SK-N-SH (cell line): ENCODE measurements around the gene EFCAB7. TPM values are rescaled to one million over a fixed set of nuclear protein-coding genes. Genes with fewer than 3 reads are reported as not detected.

Source experiments
- CTCF ChIA-PET: fragments of 300-600, 350-600 bp; formaldehyde crosslinking; extraction: SDS; loops from one replicate; lab custom pipeline; 2021; lab: Yijun Ruan, JAX
- POLR2A ChIA-PET: fragments of 350-600 bp; sonication (Branson Sonifier 250); formaldehyde crosslinking; extraction: SDS; loops from one replicate; lab custom pipeline; 2020; ENCODE audit warnings: antibody characterized with exemption, inconsistent platforms; lab: Yijun Ruan, JAX
- DNase-seq: peaks from one replicate; pipeline ENCODE4 v3.0.0; 2012
- H2AFZ ChIP-seq: fragments of 200-600 bp; sonication (generic); 2 replicates; pipeline ENCODE4 v1.8.1; 2016; ENCODE audit warnings: antibody characterized with exemption, mild to moderate bottlenecking, low read depth
- H3F3A ChIP-seq: fragments of 200-600 bp; sonication (generic); replicated peaks from 2 replicates; pipeline ENCODE3; 2016; ENCODE audit warnings: antibody characterized with exemption, mild to moderate bottlenecking; ENCODE audit not compliant: insufficient read depth
- H3K27ac ChIP-seq, 2 experiments: fragments of 200-500 bp in 1 of 2; fragments of 200-600 bp in 1 of 2; sonication (Bioruptor generic) in 1 of 2; sonication (generic), shearing (Covaris generic) in 1 of 2; 2 replicates each; pipeline versions ENCODE4 v1.5.1 to v1.6.1; 2014 to 2016; ENCODE audit warnings: low read depth in 2 of 2, inconsistent platforms in 1 of 2, low read length in 1 of 2, mild to moderate bottlenecking in 1 of 2, mixed read lengths in 1 of 2
- H3K27me3 ChIP-seq: fragments of 200-600 bp; sonication (generic), shearing (Covaris generic); 2 replicates; pipeline ENCODE4 v1.6.1; 2016; ENCODE audit warnings: mixed run types; ENCODE audit not compliant: insufficient read depth
- H3K36me3 ChIP-seq, 2 experiments: fragments of 200-500 bp in 1 of 2; fragments of 200-600 bp in 1 of 2; sonication (Bioruptor generic) in 1 of 2; sonication (generic) in 1 of 2; replicated peaks in 1 of 2; 2 replicates each; pipeline versions ENCODE3 to v1.5.1; 2014 to 2016; ENCODE audit warnings: low read length in 1 of 2, mild to moderate bottlenecking in 1 of 2; ENCODE audit not compliant: insufficient read depth in 2 of 2, control insufficient read depth in 1 of 2
- H3K4me1 ChIP-seq, 2 experiments: fragments of 200-500 bp in 1 of 2; fragments of 200-600 bp in 1 of 2; sonication (Bioruptor generic) in 1 of 2; sonication (generic), shearing (Covaris generic) in 1 of 2; 2 replicates each; pipeline versions ENCODE4 v1.5.1 to v1.6.1; 2014 to 2016; ENCODE audit warnings: low read depth in 1 of 2, low read length in 1 of 2, mixed run types in 1 of 2; ENCODE audit not compliant: insufficient read depth in 2 of 2, control insufficient read depth in 1 of 2
- H3K4me2 ChIP-seq: fragments of 200-600 bp; sonication (generic), shearing (Covaris generic); 2 replicates; pipeline ENCODE4 v1.6.1; 2017; ENCODE audit warnings: mixed run types
- H3K4me3 ChIP-seq, 2 experiments: fragments of 200-500 bp in 1 of 2; fragments of 200-600 bp in 1 of 2; sonication (Bioruptor generic) in 1 of 2; sonication (generic), shearing (Covaris generic) in 1 of 2; 2 replicates each; pipeline versions ENCODE4 v1.5.1 to v1.8.1; 2014 to 2016; ENCODE audit warnings: low read depth in 2 of 2, inconsistent platforms in 1 of 2, low read length in 1 of 2, mild to moderate bottlenecking in 1 of 2, mixed read lengths in 1 of 2, moderate library complexity in 1 of 2
- H3K79me2 ChIP-seq: fragments of 200-600 bp; sonication (generic); 2 replicates; pipeline ENCODE4 v1.8.1; 2017; ENCODE audit warnings: mild to moderate bottlenecking; ENCODE audit not compliant: insufficient read depth
- H3K9ac ChIP-seq: fragments of 200-600 bp; sonication (generic); 2 replicates; pipeline ENCODE4 v1.6.1; 2017; ENCODE audit warnings: mixed run types
- H3K9me2 ChIP-seq: fragments of 200-600 bp; sonication (generic); 2 replicates; pipeline ENCODE4 v1.6.1; 2017; ENCODE audit warnings: mixed run types
- H3K9me3 ChIP-seq: fragments of 200-600 bp; sonication (generic); 2 replicates; pipeline ENCODE4 v1.6.1; 2017; ENCODE audit warnings: mixed run types, mild to moderate bottlenecking, moderate library complexity
- H4K20me1 ChIP-seq: fragments of 200-600 bp; sonication (generic); 2 replicates; pipeline ENCODE4 v1.6.1; 2017; ENCODE audit warnings: mild to moderate bottlenecking, mixed run types; ENCODE audit not compliant: insufficient read depth
- CHD2 ChIP-seq: fragments of 150-350 bp; IDR thresholded peaks from 2 replicates; pipeline ENCODE4 v1.6.1; 2018; ENCODE audit warnings: low read length; ENCODE audit not compliant: partially characterized antibody
- ELF1 ChIP-seq: IDR thresholded peaks from 2 replicates; pipeline ENCODE4 v1.4.0; 2012
- EZH2phosphoT487 ChIP-seq: fragments of 200-600 bp; sonication (generic); IDR thresholded peaks from 2 replicates; pipeline ENCODE4 v1.6.1; 2017; ENCODE audit warnings: low read depth, mixed run types, mild to moderate bottlenecking, antibody characterized with exemption, moderate library complexity, borderline replicate concordance
- FOSL2 ChIP-seq: IDR thresholded peaks from 2 replicates; pipeline ENCODE4 v1.4.0; 2012; ENCODE audit warnings: low read depth, mild to moderate bottlenecking, moderate library complexity, borderline replicate concordance
- FOXM1 ChIP-seq: IDR thresholded peaks from 2 replicates; pipeline ENCODE4 v1.4.0; 2012; ENCODE audit warnings: low read depth, mild to moderate bottlenecking
- IRF3 ChIP-seq: fragments of 150-350 bp; IDR thresholded peaks from 2 replicates; pipeline ENCODE4 v1.6.1; 2016; ENCODE audit warnings: mild to moderate bottlenecking, low read depth, low read length
- JUND ChIP-seq: IDR thresholded peaks from 2 replicates; pipeline ENCODE4 v1.4.0; 2012
- MEF2A ChIP-seq: IDR thresholded peaks from 2 replicates; pipeline ENCODE4 v1.4.0; 2012; ENCODE audit warnings: low read depth, borderline replicate concordance
- NRF1 ChIP-seq: IDR thresholded peaks from 2 replicates; pipeline ENCODE4 v1.6.1; 2012; ENCODE audit warnings: low read depth, mild to moderate bottlenecking, low read length
- POLR2AphosphoS5 ChIP-seq: IDR thresholded peaks from 2 replicates; pipeline ENCODE4 v1.6.1; 2012; ENCODE audit warnings: low read depth, low read length
- RAD21 ChIP-seq: IDR thresholded peaks from 2 replicates; pipeline ENCODE4 v1.6.1; 2012; ENCODE audit warnings: mild to moderate bottlenecking, low read length
- RCOR1 ChIP-seq: fragments of 150-350 bp; IDR thresholded peaks from 2 replicates; pipeline ENCODE4 v1.6.1; 2017; ENCODE audit warnings: antibody characterized with exemption, low read length
- RXRA ChIP-seq: IDR thresholded peaks from 2 replicates; pipeline ENCODE4 v1.4.0; 2012; ENCODE audit warnings: low read depth, mild to moderate bottlenecking, borderline replicate concordance
- TCF12 ChIP-seq: IDR thresholded peaks from 2 replicates; pipeline ENCODE4 v1.4.0; 2012
- TEAD4 ChIP-seq: IDR thresholded peaks from 2 replicates; pipeline ENCODE4 v1.4.0; 2012; ENCODE audit warnings: mild to moderate bottlenecking, borderline replicate concordance; ENCODE audit not compliant: insufficient read depth
- USF1 ChIP-seq: IDR thresholded peaks from 2 replicates; pipeline ENCODE4 v1.4.0; 2012; ENCODE audit warnings: low read depth, borderline replicate concordance
- YY1 ChIP-seq: IDR thresholded peaks from 2 replicates; pipeline ENCODE4 v1.4.0; 2012; ENCODE audit warnings: low read depth, mild to moderate bottlenecking
- WGBS: methylation state at CpG from one replicate; pipeline ENCODE4 v1.1.6; 2017; ENCODE audit warnings: low lambda C conversion rate; 5-methylcytosine and 5-hydroxymethylcytosine counted together
- polyA plus RNA-seq, 3 experiments: library from polyadenylated mRNA; depleted of rRNA; stranded (reverse); fragments of >200 nt; gene quantifications; 2 replicates each; pipeline ENCODE4 v1.2.3, GENCODE V29; 2012
- TF ChIP-seq, protein P1 (sequence below): IDR thresholded peaks from 2 replicates; pipeline ENCODE4 v1.6.1; 2012; ENCODE audit warnings: mild to moderate bottlenecking, low read depth, low read length, moderate library complexity
- TF ChIP-seq, protein P2 (sequence below): IDR thresholded peaks from 2 replicates; pipeline ENCODE4 v1.4.0; 2012; ENCODE audit warnings: low read depth

Gene EFCAB7
- polyA plus RNA-seq, 1 of the 3 experiments (the other 2 are of a cell fraction) = 2.4 TPM

DNA sequence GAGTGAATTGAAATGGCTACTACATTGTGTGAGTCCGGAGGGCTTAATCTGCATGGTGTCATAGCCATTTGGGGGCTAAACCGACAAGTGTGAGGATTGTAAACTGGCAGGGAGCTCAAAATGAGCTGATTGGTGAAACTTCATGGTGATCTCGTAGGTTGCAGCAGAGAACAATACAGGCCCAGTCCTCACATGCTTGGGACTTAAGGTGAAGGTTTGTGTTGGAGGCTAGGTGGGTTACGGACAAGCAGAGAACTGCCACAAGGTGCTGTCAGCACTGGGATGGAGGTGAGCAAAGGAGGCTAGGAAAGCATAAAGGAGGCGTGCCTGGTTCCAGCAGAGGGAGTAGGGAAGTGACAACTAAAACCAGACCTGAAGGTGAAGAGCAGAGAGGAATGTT, 79.3 kb downstream of the EFCAB7 start:
- H2AFZ ChIP-seq = no peak overlapping the region
- H3K9me2 ChIP-seq = no peaks in the 10 kb centered on the region
- ChIA-PET CTCF (no interaction called here), POLR2A (no interaction called here)
- no peak for TF ChIP-seq FOXM1
- TF ChIP-seq, protein P1, sequence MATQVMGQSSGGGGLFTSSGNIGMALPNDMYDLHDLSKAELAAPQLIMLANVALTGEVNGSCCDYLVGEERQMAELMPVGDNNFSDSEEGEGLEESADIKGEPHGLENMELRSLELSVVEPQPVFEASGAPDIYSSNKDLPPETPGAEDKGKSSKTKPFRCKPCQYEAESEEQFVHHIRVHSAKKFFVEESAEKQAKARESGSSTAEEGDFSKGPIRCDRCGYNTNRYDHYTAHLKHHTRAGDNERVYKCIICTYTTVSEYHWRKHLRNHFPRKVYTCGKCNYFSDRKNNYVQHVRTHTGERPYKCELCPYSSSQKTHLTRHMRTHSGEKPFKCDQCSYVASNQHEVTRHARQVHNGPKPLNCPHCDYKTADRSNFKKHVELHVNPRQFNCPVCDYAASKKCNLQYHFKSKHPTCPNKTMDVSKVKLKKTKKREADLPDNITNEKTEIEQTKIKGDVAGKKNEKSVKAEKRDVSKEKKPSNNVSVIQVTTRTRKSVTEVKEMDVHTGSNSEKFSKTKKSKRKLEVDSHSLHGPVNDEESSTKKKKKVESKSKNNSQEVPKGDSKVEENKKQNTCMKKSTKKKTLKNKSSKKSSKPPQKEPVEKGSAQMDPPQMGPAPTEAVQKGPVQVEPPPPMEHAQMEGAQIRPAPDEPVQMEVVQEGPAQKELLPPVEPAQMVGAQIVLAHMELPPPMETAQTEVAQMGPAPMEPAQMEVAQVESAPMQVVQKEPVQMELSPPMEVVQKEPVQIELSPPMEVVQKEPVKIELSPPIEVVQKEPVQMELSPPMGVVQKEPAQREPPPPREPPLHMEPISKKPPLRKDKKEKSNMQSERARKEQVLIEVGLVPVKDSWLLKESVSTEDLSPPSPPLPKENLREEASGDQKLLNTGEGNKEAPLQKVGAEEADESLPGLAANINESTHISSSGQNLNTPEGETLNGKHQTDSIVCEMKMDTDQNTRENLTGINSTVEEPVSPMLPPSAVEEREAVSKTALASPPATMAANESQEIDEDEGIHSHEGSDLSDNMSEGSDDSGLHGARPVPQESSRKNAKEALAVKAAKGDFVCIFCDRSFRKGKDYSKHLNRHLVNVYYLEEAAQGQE = no peak
- TF ChIP-seq, protein P2, sequence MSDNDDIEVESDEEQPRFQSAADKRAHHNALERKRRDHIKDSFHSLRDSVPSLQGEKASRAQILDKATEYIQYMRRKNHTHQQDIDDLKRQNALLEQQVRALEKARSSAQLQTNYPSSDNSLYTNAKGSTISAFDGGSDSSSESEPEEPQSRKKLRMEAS = no peak
- TF ChIP-seq MEF2A = no peak
- no peak for TF ChIP-seq USF1
- no peak for TF ChIP-seq ELF1
- no peak for TF ChIP-seq RXRA
- no peak for TF ChIP-seq POLR2AphosphoS5
- TF ChIP-seq YY1 = no peak
- no peak for TF ChIP-seq EZH2phosphoT487
- TF ChIP-seq FOSL2 = no peak
- no peak for TF ChIP-seq RAD21
- no peak for TF ChIP-seq CHD2
- no peak for TF ChIP-seq TCF12
- TF ChIP-seq TEAD4 = no peak
- H3K9ac ChIP-seq = no peak overlapping the region
- no peaks in the 10 kb centered on the region for H3K9me3 ChIP-seq
- peaks cover 0 to 7% of the 10 kb centered on the region in 2 experiments; a peak in 1 of 4 replicates for H3K4me1 ChIP-seq
- peaks cover 0 to 5% of the 10 kb centered on the region in 2 experiments for H3K36me3 ChIP-seq
- no peak overlapping the region for H3K4me2 ChIP-seq
- DNase-seq = no peak
- H3K27me3 ChIP-seq = no peaks in the 10 kb centered on the region
- H3K27ac ChIP-seq = no peak overlapping the region
- H4K20me1 ChIP-seq = peaks cover 3% of the 10 kb centered on the region; the same call in 1 of the 2 replicates
- peaks cover 13% of the 10 kb centered on the region; the same call in 1 of the 2 replicates for H3K79me2 ChIP-seq
- H3K4me3 ChIP-seq = no peak overlapping the region
- no peaks in the 10 kb centered on the region for H3F3A ChIP-seq
- WGBS = 86% methylated on average over 5 of the region's 5 CpGs

DNA sequence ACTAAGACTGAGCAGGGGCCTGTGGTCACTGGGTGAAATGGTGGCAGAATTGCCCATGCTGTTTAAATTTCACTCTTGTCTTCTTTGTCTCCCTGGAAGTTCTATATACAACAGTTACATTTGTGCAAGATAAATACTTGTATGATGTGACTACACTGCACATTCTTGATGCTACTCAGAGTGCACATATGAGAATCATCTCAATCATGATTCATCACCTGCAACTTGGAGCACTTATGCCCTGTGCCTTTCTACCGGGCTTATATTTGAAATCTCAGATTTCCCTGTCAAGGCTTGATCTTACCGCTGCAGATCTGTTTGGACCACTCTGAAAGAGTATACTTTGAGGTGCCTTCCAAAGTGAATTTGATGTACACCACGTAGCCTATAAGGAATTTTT, 80.5 kb downstream of the EFCAB7 start:
- no peak overlapping the region for H3K27ac ChIP-seq
- H3K4me2 ChIP-seq = no peak overlapping the region
- H3K79me2 ChIP-seq = peaks cover 10% of the 10 kb centered on the region; the same call in 1 of the 2 replicates
- H3K9ac ChIP-seq = no peak overlapping the region
- ChIA-PET CTCF (no interaction called here), POLR2A (no interaction called here)
- H3K4me1 ChIP-seq = peaks cover 0 to 7% of the 10 kb centered on the region in 2 experiments; a peak in 2 of 4 replicates
- H4K20me1 ChIP-seq = peaks cover 3% of the 10 kb centered on the region; the same call in 1 of the 2 replicates
- no peaks in the 10 kb centered on the region for H3K9me2 ChIP-seq
- no peak overlapping the region for H3K4me3 ChIP-seq
- no peak for DNase-seq
- WGBS = 96% methylated on average over 3 of the region's 3 CpGs
- H2AFZ ChIP-seq = no peak overlapping the region
- H3K27me3 ChIP-seq = no peaks in the 10 kb centered on the region
- H3K36me3 ChIP-seq = peaks cover 0 to 5% of the 10 kb centered on the region in 2 experiments
- TF ChIP-seq, protein P2 = no peak
- TF ChIP-seq JUND = no peak
- TF ChIP-seq IRF3 = no peak
- TF ChIP-seq, protein P1 = no peak
- no peak for TF ChIP-seq TCF12
- TF ChIP-seq NRF1 = no peak
- no peak for TF ChIP-seq RCOR1
- TF ChIP-seq FOXM1 = no peak
- no peak for TF ChIP-seq RAD21
- TF ChIP-seq, all 33 proteins: peak for 0
- Histone ChIP-seq H3F3A (no peaks in the 10 kb centered on the region), H3K9me3 (no peaks in the 10 kb centered on the region)
